ENCODE measurements around the gene F12. TPM values are rescaled to one million over a fixed set of nuclear protein-coding genes. Genes with fewer than 3 reads are reported as not detected.

Gene F12
- total and polyA plus RNA-seq, 2 experiments from 2014 or later, result 0.43 to 1.8 TPM

DNA sequence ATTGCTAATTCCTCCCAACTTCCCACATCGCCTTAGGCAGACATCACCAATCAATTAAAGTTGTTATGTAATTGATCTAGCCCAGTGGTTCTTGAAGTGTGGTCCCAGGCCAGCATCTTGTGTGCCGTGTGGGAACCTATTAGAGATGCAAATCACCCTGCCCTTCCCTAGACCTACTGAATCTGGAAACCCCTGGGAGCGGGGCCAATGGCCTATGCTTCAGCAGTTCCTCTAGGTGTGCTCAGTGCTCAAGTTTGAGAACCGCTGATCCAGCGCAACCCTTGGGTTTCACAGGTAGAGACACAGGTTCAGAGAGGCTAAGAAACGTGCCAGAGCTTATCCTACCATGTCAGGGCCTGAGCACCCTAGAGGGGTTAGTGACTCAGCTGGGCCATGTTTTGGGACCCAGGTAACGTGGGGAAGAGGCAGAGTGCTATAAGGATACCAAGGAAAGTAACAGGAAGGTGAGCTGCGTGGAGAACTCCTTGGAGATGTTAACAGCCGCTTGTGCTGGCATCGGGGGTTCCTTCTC is 20.8 kb downstream of the F12 start:
- no peak overlapping the region for H2AFZ ChIP-seq
- DNase-seq, result no peak
- peaks cover 15% of the 10 kb centered on the region for H3K4me1 ChIP-seq (ENCODE audit: insufficient read depth)
- 94% methylated on average over 10 of the region's 10 CpGs for WGBS, 2 experiments (ENCODE audit: low coverage in 1 of 2, low lambda C conversion rate in 2 of 2, missing lambda C conversion rate in 2 of 2)
- no peak for TF ChIP-seq EZH2 (IDR thresholded peaks at IDR 0.05; ENCODE audit: insufficient read depth, poor library complexity, severe bottlenecking)
- no peak for TF ChIP-seq EZH2phosphoT487 (IDR thresholded peaks at IDR 0.05; ENCODE audit: insufficient read depth, low read depth)
- no peaks in the 10 kb centered on the region for H3K36me3 ChIP-seq (ENCODE audit: low read depth)
- in situ Hi-C loops (cut with MboI), result no loop called here
- peaks cover 23% of the 10 kb centered on the region for H3F3A ChIP-seq (ENCODE audit: insufficient read depth)
- no peaks in the 10 kb centered on the region for H3K9me3 ChIP-seq (ENCODE audit: low read depth)
- H3K79me2 ChIP-seq (ENCODE audit: insufficient read depth), result no peaks in the 10 kb centered on the region
- H3K9ac ChIP-seq, result peak overlapping the region; percentile 29; the same call in 1 of the 2 replicates
- no peaks in the 10 kb centered on the region for H4K20me1 ChIP-seq (ENCODE audit: insufficient read depth)
- no peaks in the 10 kb centered on the region for H3K9me2 ChIP-seq (ENCODE audit: insufficient read depth)
- peaks cover 16% of the 10 kb centered on the region for H3K27me3 ChIP-seq (replicated peaks; ENCODE audit: insufficient read depth)
- H3K4me2 ChIP-seq (ENCODE audit: unreplicated experiment), result peak overlapping the region; percentile 21
- H3K4me3 ChIP-seq, result no peak overlapping the region
- no peak overlapping the region for H3K27ac ChIP-seq

DNA sequence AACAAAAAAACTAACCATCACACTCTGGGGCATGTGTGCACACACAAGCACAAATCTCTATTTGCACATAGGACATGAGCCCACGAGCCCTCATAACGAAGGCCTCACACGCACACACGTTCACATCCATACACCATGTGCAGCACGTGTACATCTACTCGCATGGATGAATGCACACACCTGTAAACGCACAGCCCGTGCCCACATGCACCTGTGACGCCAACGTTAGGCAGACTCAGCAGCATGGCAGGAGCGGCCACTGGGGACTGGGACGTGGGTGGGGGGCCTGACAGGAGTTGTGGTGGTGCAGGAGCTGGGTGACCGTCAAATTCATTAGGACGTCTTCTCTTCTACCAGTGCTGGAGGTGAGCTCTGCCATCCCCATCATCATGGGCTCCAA is 22.0 kb downstream of the F12 start:
- H2AFZ ChIP-seq, result no peak overlapping the region
- TF ChIP-seq EZH2 (IDR thresholded peaks at IDR 0.05; ENCODE audit: insufficient read depth, poor library complexity, severe bottlenecking) (no peak), EZH2phosphoT487 (IDR thresholded peaks at IDR 0.05; ENCODE audit: insufficient read depth, low read depth) (no peak)
- H3K9me2 ChIP-seq (ENCODE audit: insufficient read depth), result no peaks in the 10 kb centered on the region
- H3F3A ChIP-seq (ENCODE audit: insufficient read depth), result peaks cover 23% of the 10 kb centered on the region
- no peak overlapping the region for H3K4me2 ChIP-seq (ENCODE audit: unreplicated experiment)
- no peaks in the 10 kb centered on the region for H3K9me3 ChIP-seq (ENCODE audit: low read depth)
- peaks cover 28% of the 10 kb centered on the region for H3K27me3 ChIP-seq (replicated peaks; ENCODE audit: insufficient read depth)
- no peak overlapping the region for H3K4me3 ChIP-seq
- DNase-seq, result no peak
- no peaks in the 10 kb centered on the region for H3K79me2 ChIP-seq (ENCODE audit: insufficient read depth)
- H4K20me1 ChIP-seq (ENCODE audit: insufficient read depth), result no peaks in the 10 kb centered on the region
- H3K36me3 ChIP-seq (ENCODE audit: low read depth), result no peaks in the 10 kb centered on the region
- peaks cover 15% of the 10 kb centered on the region for H3K4me1 ChIP-seq (ENCODE audit: insufficient read depth)
- H3K27ac ChIP-seq, result no peak overlapping the region
- H3K9ac ChIP-seq, result no peak overlapping the region
- WGBS, 2 experiments (ENCODE audit: low coverage in 1 of 2, low lambda C conversion rate in 2 of 2, missing lambda C conversion rate in 2 of 2), result 73 to 82% methylated on average over 14 of the region's 14 CpGs
- in situ Hi-C loops (cut with MboI), result no loop called here

DNA sequence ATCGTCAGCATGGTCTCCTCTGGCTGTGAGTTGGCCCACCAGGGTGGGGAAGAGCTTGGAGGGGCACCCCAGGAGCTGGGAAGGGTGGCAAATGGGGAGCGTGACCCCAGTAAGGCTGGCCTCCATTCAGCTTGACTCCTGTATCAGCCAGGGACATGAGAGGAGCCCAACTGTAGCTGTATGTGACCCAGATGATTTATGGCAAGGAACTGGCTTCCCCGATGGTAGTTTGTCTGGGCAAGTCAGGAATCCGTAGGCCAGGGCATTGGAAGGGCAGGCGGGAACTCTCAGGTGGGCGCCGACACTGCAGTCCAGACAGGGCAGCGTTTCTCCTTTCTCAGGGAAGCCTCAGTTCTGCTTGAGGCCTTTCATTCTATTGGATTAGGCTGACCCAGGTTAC is 22.8 kb downstream of the F12 start:
- H3K9me3 ChIP-seq (ENCODE audit: low read depth), result no peaks in the 10 kb centered on the region
- H4K20me1 ChIP-seq (ENCODE audit: insufficient read depth), result no peaks in the 10 kb centered on the region
- in situ Hi-C loops (cut with MboI), result no loop called here
- no peak overlapping the region for H3K27ac ChIP-seq
- no peak overlapping the region for H2AFZ ChIP-seq
- TF ChIP-seq EZH2phosphoT487 (IDR thresholded peaks at IDR 0.05; ENCODE audit: insufficient read depth, low read depth) (no peak), EZH2 (IDR thresholded peaks at IDR 0.05; ENCODE audit: insufficient read depth, poor library complexity, severe bottlenecking) (no peak)
- peaks cover 23% of the 10 kb centered on the region for H3F3A ChIP-seq (ENCODE audit: insufficient read depth)
- peaks cover 15% of the 10 kb centered on the region for H3K4me1 ChIP-seq (ENCODE audit: insufficient read depth)
- H3K79me2 ChIP-seq (ENCODE audit: insufficient read depth), result no peaks in the 10 kb centered on the region
- no peaks in the 10 kb centered on the region for H3K36me3 ChIP-seq (ENCODE audit: low read depth)
- WGBS, 2 experiments (ENCODE audit: low coverage in 1 of 2, low lambda C conversion rate in 2 of 2, missing lambda C conversion rate in 2 of 2), result 69 to 74% methylated on average over 8 of the region's 8 CpGs
- H3K9me2 ChIP-seq (ENCODE audit: insufficient read depth), result no peaks in the 10 kb centered on the region
- H3K4me3 ChIP-seq, result no peak overlapping the region
- no peak overlapping the region for H3K9ac ChIP-seq
- peaks cover 30% of the 10 kb centered on the region for H3K27me3 ChIP-seq (replicated peaks; ENCODE audit: insufficient read depth)
- no peak overlapping the region for H3K4me2 ChIP-seq (ENCODE audit: unreplicated experiment)
- no peak for DNase-seq

DNA sequence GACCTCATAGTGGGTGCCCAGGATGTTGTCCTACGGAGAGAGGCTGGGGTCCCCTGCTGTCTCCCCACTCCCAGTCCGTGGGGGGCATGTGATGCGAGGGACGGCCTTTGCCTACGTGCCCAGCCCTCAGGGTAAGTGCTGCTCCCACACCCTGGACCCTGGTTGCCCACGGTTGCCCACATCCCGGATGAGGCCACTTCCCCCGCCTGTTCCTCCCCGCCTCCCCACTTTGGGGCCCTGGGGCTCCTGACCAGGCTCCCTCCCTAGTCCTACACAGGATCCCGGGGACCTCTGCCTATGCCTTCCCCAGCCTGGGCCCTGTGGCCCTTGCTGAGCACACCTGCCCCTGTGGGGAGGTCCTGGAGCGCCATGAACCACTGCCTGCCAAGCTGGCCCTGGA is 23.6 kb downstream of the F12 start:
- Histone ChIP-seq H3K27me3 (replicated peaks; ENCODE audit: insufficient read depth) (peaks cover 30% of the 10 kb centered on the region), H3K4me3 (no peak overlapping the region), H3K27ac (no peak overlapping the region), H3K36me3 (ENCODE audit: low read depth) (no peaks in the 10 kb centered on the region), H3K4me2 (ENCODE audit: unreplicated experiment) (no peak overlapping the region), H3K9ac (no peak overlapping the region), H3K9me2 (ENCODE audit: insufficient read depth) (no peaks in the 10 kb centered on the region), H3K4me1 (ENCODE audit: insufficient read depth) (peaks cover 15% of the 10 kb centered on the region), H3K79me2 (ENCODE audit: insufficient read depth) (no peaks in the 10 kb centered on the region), H2AFZ (no peak overlapping the region), H4K20me1 (ENCODE audit: insufficient read depth) (no peaks in the 10 kb centered on the region), H3F3A (ENCODE audit: insufficient read depth) (peaks cover 23% of the 10 kb centered on the region), H3K9me3 (ENCODE audit: low read depth) (no peaks in the 10 kb centered on the region)
- TF ChIP-seq EZH2phosphoT487 (IDR thresholded peaks at IDR 0.05; ENCODE audit: insufficient read depth, low read depth) (no peak), EZH2 (IDR thresholded peaks at IDR 0.05; ENCODE audit: insufficient read depth, poor library complexity, severe bottlenecking) (no peak)
- DNase-seq, result no peak
- WGBS, 2 experiments (ENCODE audit: low coverage in 1 of 2, low lambda C conversion rate in 2 of 2, missing lambda C conversion rate in 2 of 2), result 43 to 75% methylated on average over 6 to 11 of the region's 11 CpGs
- in situ Hi-C loops (cut with MboI), result no loop called here

DNA sequence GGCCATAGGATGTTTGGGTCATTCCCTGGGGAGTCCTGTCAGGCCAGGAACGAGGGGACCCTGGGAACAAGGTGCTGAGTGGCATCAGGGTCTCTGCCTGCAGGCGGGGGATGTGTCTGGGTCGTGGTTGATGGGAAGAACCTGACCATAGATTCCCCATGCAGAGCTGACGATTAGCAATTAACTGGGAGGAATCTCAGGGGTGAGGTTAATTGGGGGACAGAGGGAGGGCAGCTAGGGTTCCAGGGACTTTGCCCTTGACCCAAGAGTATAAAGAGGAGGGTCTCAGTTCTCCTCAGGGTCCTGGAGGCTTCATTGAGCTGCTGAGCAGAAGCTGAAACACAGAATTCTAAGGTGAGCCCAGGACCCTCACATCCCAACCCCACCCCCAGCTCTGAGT is 25.2 kb downstream of the F12 start, which contains the start of gene SLC34A1:
Gene SLC34A1, plus strand, starts transcription at position 301 of the 400 bp plus-strand sequence. CDS start 1,308 bp downstream, outside the sequence.
- no peaks in the 10 kb centered on the region for H3K9me2 ChIP-seq (ENCODE audit: insufficient read depth)
- H3K9ac ChIP-seq, result no peak within 1 kb of the TSS
- no peak within 1 kb of the TSS for H3K4me2 ChIP-seq (ENCODE audit: unreplicated experiment)
- H4K20me1 ChIP-seq (ENCODE audit: insufficient read depth), result no peaks in the 10 kb centered on the region
- H3K4me3 ChIP-seq, result no peak within 1 kb of the TSS
- in situ Hi-C loops (cut with MboI), result no loop called here
- no peaks in the 10 kb centered on the region for H3K36me3 ChIP-seq (ENCODE audit: low read depth)
- H3F3A ChIP-seq (ENCODE audit: insufficient read depth), result peaks cover 14% of the 10 kb centered on the region
- no peak within 1 kb of the TSS for H3K27ac ChIP-seq
- TF ChIP-seq EZH2 (IDR thresholded peaks at IDR 0.05; ENCODE audit: insufficient read depth, poor library complexity, severe bottlenecking) (no peak), EZH2phosphoT487 (IDR thresholded peaks at IDR 0.05; ENCODE audit: insufficient read depth, low read depth) (no peak)
- peaks cover 30% of the 10 kb centered on the region for H3K27me3 ChIP-seq (replicated peaks; ENCODE audit: insufficient read depth)
- H2AFZ ChIP-seq, result no peak within 1 kb of the TSS
- no peaks in the 10 kb centered on the region for H3K9me3 ChIP-seq (ENCODE audit: low read depth)
- WGBS, 2 experiments (ENCODE audit: low coverage in 1 of 2, low lambda C conversion rate in 2 of 2, missing lambda C conversion rate in 2 of 2), result 31 to 36% methylated on average over 4 of the region's 4 CpGs
- H3K79me2 ChIP-seq (ENCODE audit: insufficient read depth), result no peaks in the 10 kb centered on the region
- no peak for DNase-seq
- H3K4me1 ChIP-seq (ENCODE audit: insufficient read depth), result peaks cover 5% of the 10 kb centered on the region

Measured in GM23248 (cell line).